ENCODE results near the gene ZFAND3.
"Not testable (repeated sequence)": the region's sequence is repeated elsewhere in the genome, so short reads cannot be mapped to it uniquely, and the experiment has no call there.

Gene ZFAND3

DNA sequence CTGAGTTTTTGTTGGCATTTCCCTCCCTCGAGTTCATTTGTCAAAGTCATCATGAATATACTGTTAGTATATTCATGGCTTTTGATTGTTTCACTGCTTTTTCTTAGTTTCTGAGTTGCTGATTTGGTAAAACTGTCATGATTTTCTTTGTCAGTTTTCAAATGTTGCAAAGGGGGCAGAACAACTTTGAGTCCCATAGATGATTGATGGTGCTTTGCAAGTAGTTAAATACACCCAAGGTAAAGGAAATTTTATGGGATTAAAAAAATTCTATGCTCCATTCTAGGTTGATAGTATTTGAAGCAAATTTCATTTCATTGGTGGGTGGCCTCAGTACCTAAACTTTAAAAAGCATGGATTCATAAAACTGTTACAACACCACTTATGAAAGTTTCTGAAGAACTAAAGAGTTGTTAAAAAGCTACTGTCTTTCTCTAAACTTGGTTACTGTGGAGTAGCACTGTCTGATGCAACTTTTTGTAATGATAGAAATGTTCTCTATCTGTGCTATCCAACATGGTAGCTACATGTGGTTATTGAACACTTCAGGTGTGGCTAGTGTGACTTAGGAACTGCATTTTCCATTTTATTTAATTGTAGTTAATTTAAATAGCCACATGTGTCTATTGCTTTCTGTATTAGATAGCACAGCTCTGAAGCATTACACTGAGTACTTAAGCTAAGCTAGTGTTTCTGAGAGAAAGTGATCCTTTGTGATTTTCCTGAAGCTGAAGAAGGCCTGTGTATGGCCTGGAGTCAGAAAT is 153.6 kb downstream of the ZFAND3 start:
- no peak for DNase-seq (ENCODE audit: low read depth in 2 of 2)

DNA sequence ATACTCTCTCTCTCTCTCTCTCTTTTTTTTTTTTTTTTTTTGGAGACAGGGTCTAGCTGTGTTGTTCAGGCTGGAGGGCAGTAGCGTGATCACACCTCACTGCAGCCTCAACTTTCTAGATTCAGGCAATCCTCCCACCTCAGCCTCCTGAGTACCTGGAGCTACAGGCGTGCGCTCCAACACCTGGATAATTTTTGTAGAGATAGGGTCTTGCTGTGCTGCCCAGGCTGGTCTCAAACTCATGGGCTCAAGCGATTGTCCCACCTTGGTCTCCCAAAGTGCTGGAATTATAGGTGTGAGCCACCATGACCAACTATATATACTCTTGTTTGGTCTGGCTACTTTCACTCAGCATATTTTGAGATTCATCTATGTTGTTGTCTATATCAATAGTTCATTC is 154.9 kb downstream of the ZFAND3 start:
- DNase-seq (ENCODE audit: low read depth in 2 of 2): no peak

DNA sequence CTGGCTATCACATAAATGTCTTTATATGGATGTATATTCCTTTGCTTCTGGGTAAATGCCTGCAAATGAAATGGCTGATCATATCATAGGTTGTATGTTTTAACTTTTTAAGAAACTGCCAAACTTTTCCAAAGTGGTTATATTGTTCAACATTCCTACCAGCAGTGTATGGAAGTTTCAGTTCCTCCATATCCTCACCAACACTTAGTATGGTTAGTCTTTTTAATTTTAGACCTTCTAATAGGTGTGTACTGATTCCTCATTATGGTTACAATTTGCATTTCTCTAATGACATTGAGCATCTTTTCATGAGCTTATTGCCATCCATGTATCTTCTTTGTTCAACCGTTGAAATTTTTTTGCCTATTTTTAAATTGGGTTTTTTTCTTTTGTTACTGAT is 155.4 kb downstream of the ZFAND3 start:
- DNase-seq (ENCODE audit: low read depth in 2 of 2): no peak

DNA sequence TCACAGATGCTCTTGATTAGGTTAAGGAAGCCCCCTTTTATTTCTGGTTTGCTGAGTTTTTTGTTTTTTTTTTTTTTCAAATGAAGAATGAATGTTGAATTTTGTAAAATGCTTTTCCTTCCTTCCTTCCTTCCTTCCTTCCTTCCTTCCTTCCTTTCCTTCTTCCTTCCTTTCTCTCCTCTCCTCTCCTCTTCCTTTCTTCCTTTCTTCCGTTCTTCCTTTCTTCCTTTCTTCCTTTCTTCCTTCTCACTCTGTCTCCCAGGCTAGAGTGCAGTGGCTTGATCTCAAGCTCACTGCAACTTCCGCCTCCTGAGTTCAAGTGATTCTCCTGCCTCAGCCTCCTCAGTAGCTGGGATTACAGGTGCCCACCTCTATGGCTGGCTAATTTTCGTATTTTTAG is 158.2 kb downstream of the ZFAND3 start:
- DNase-seq (ENCODE audit: low read depth in 2 of 2): no peak

DNA sequence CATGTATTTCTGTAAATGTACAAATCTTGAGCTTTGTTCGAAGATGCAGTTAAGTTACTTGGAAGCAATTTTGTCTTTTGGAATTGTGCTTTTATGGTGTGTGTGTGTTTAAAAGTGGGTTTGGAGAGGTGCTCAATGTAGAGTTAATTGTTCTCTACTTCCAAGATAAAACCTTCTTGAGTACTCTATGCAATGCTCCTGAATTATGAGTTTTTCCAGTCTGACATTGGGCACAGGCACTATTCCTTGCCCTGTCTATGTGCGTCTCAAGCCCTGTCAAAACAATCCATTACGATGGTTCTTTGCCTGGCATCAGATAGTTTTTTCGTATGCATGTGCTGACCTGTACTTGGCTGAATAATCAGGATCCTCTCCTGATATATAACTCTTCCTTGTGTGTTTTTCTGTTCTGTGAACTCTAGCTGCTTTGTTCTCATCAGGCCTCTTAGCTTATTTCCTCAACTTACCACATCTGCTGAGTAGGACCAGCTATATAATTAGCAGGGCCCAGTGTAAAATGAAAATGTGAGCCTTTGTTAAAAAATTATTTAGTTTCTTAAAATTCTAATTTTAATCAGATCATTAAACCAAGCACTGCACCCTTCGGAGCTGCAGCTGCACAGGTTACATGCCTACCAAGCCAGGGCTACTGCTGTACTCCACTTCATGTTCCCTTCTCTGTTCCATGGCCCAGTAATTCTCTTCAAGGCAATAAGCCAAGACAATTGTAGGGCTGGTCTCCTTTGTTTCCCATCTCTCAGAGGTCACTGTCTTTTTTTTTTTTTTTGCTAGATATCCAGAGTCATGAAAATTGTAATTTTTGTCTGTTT is 160.1 kb downstream of the ZFAND3 start:
- no peak for DNase-seq (ENCODE audit: low read depth in 2 of 2)

DNA sequence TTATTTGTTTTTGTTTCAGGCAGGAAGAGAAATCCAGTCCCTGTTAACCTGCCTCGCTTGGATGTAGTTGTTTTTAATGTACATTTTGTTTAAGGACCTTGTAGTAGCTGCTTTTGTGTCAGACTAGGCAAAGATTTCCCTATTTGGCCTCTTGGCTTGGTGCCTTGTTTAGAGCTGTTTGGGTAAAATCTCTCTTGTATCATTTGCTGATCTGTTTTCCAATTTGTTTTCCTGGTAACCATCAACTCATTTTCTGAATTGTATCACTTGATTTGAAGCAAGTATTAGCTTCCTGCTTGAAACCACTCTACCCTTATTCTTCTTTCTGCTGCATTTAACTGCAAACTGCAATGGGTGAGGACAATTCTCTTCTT is 160.7 kb downstream of the ZFAND3 start:
- no peak for DNase-seq (ENCODE audit: low read depth in 2 of 2)

DNA sequence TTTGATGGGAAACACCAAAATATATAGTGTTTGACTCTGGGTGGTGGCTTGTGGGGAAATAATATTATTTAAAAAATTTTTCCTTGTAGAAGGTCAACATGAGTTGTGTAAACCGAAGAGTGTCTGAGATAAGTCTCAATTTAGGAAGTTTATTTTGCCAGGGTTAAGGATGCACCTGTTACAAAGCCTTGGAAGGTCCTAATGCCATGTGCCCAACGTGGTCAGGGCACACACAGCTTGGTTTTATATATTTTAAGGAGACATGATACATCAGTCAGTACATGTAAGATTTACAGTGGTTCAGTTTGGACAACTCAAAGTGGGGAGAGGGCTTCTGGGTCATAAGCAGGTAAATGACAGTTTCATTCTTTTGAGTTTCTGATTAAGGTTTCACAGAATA is 162.1 kb downstream of the ZFAND3 start:
- DNase-seq (ENCODE audit: low read depth in 2 of 2): no peak

DNA sequence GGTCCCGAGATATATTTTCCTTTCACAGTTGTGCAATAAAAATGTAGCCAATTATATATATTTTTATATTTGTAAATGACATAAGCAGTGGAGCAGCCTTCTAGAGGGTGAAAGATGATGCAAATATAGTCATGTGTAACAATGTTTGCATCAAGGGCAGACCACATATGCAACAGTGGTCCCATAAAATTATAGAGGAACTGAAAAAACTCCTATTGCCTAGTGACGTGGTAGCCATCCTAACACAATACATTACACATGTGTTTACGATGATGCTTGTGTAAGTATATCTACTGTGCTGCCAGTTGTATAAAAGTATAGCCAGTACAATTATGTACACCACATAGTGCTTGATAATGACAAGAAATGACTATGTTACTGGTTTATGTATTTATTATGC is 162.8 kb downstream of the ZFAND3 start:
- DNase-seq (ENCODE audit: low read depth in 2 of 2): no peak

DNA sequence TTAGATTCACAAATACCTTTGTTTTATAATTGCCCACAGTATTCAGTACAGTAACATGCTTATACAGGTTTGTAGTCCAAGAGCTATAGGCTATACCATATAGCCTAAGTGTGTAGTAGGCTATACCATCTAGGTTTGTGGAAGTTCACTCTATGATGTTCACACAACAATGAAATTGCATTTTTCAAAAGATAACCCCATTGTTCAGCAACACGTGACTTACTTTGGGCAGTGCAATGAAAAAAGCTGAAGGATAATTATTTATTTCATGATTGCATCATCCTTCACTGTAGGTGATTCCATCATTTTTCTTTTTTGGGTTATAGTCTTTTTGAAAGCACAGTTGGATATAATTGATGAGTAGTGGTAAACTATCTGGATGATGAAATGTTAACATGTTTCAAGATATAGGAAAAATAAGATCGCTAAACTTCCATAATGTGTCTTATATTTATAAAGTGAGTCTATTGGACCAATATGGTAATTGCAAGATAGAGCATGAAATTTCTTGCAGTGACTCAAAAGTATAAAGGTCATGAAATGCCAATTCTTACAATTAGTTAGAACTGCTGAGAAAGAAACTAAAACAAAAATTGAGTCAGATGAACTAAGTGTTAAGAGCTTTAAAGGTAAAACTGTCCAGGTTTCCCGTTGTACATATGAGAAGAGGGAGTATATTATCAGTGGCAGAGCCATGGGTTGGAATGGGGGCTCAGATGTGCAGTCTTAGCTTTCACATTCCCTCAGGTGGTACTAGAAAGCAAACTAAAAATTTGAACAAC is 164.4 kb downstream of the ZFAND3 start:
- no peak for DNase-seq (ENCODE audit: low read depth in 2 of 2)

DNA sequence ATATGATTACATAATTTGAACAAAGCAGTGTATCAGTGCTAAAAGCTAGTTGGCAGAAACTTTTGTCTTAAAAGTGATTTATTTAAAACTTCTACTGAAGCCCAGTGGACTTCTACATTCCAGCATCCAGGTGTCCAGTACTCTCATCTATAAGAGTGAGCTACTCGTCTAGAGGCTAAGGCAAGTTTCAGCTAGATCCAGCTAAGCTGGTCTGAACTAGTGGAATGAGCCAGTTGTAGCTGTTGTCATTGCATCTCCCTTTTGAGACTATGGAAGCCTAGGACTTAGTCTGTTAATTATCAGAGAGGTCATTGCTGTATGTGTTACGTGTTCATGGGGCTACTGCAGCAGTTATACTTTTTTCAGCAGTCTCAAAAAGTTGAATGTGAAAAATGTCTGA is 165.1 kb downstream of the ZFAND3 start:
- DNase-seq (ENCODE audit: low read depth in 2 of 2): no peak

DNA sequence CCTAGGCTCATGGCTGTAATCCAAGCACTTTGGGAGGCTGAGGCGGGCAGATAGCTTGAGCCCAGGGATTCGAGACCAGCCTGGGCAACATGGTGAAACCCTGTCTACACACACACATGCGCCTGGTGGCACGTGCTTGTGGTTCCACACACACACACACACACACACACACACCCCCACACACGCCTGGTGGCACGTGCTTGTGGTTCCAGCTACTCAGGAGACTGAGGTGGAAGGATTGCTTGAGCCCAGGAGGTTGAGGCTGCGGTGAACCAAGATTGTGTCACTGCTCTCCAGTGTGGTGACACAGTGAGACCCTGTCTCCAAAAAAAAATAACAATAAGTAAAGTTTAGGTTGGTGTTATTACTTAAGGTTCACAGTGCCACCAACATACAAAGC is 165.8 kb downstream of the ZFAND3 start:
- DNase-seq (ENCODE audit: low read depth in 2 of 2): peak; percentile 3 to 18

DNA sequence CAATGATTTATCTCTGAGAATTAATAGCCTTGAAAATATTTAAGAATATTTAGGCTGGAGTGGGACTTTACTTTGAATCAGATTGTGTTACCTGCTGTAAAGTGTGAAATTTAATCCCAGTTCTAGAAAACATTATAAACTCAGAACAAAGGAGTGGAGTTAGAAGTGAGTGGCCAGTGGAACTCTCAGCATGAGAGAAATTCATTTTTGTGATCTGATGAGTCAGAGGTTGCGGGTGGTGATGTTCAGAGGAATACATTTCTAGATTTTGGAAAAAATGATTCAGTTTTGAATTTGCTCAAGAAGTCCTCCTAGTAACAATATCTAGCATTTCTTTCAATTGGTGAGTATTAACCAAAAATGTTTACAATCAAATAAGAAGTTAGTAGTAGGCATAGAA is 167.5 kb downstream of the ZFAND3 start:
- peak in 1 of 2 donors; percentile 6 for DNase-seq (ENCODE audit: low read depth in 2 of 2)

DNA sequence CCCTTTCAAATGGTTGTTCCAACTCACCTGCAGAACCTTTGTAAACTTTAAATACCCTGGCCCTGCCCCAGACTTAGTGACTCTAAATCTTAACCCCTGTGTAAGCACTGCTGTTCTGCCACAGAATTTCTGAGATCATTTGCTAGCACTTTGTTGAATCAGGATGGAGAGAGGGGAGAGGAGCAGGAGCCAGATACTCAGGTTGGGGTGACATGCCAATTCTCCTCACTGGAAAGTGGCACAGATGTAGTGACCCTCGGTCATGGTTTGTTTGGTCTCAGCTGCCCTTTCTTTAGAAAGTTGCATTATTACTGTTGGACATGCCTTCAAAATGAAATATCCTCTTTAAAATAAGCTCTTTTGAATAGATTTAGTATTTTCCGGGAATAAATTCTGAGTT is 168.0 kb downstream of the ZFAND3 start:
- no peak for DNase-seq (ENCODE audit: low read depth in 2 of 2)

DNA sequence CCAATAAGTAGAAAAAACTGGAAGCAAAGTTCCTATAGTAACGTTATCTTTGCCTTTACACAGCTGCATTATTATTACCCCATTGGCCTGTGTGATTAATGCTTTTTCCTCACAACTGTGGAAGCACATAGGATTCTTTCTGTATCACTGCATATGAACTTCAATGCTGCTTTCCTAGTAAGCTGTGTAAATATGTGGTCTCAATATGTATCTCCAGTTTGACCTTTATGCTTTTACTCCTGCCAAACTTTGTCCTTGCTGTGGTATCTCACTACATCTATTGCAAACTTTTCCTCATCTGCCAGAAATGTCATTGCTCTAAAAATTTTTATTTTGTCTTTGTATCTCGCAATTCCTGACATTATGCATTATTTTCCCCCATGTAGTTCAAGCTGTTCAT is 168.6 kb downstream of the ZFAND3 start:
- no peak for DNase-seq (ENCODE audit: low read depth in 2 of 2)

DNA sequence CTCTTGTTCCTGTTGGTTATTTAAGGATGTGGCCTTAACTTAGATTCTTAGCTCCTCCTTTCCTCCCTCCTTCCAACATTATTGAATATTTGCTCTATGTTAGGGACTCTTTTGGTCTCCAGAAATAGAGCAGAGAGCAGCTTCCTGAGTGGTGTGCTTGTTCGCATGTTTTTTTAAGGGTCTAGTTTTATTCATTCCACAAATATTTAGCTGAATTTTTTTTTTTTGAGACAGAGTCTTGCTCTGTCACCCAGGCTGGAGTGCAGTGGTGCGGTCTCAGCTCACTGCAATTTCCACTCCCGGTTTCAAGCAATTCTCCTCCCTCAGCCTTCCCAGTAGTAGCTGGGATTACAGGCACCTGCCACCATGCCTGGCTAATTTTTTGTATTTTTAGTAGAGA is 169.2 kb downstream of the ZFAND3 start:
- DNase-seq (ENCODE audit: low read depth in 2 of 2): no peak

DNA sequence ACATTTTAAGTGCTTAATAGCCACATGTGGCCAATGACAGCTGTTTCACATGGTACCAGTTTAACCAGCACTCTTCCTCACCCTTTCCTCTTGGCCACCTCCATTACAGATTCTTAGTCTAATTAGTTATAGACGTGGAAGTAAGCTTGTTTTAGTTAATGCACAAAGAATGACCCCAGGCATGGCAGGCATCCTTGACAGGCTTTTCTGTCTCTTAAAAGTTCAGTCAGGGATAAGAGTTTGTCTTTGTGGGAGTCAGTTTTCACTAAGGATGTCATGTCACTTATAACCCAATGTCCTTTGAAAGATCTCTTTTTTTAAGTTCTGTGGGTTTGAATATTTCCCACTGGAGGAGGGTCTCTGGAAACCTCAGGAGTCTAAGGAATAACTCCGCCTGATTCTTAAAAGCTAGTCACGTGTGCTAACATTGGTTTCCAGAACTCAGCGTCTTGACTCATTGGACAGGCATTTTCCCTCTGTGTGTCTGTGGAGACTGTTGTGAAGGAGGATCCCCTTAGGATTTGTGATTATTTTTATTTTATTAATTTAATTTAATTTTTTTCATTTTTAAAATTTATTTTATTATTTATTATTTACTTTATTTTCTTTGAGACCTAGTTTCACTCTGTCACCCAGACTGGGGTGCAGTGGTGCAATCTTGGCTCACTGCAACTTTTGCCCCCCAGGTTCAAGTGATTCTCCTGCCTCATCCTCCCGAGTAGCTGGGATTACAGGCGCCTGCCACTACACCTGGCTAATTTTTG is 171.4 kb downstream of the ZFAND3 start:
- DNase-seq (ENCODE audit: low read depth in 2 of 2): no peak

DNA sequence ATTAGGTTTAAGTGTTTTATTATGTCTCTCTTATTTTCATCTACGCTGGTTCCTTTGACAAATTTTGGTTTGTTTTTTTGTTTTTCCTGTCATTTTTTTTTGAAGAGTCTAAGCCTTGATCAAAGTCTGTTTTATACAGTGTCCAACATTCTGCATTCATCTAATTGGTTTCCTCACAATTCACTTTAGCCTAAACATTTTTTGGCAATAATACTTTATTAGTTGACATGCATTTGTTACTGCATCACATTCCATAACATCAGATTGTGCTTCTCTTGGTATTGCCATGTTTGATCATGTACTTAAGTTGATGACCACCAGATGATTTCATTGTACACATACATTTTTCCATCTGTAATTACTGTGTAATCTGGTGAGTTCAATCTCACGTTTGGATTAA is 173.2 kb downstream of the ZFAND3 start:
- no peak for DNase-seq (ENCODE audit: low read depth in 2 of 2)

DNA sequence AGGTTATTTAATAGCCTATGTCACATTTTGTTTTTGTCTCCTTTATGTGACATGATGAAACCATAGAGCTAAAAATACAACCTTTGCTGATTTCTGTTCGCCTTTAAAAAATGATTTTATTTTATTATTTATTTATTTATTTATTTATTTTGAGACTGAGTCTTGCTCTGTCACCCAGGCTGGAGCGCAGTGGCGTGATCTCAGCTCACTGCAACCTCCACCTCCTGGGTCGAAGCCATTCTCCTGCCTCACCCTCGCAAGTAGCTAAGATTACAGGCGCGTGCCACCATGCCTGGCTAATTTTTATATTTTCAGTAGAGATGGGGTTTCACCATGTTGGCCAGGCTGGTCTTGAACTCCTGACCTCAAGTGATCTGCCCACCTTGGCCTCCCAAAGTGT is 173.7 kb downstream of the ZFAND3 start:
- not testable (repeated sequence) for DNase-seq (ENCODE audit: low read depth in 2 of 2)

DNA sequence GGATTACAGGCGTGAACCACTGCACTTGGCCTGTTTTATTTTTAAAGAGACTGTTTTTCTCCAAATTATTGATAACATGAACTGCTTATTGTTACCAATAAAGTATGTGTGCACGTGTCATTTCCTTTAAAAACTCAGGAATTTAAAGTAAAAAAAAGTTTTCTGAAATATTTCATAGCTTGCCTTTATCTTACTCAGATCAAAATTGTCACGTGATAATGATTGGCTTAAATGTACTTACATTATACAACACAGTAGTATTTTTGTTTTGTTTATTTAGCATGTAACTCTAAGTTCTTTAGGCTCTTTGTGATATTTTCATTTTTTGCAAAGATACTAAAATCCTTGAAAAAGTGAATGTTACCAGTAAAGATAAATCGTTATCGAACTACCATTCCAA is 174.1 kb downstream of the ZFAND3 start:
- DNase-seq (ENCODE audit: low read depth in 2 of 2): no peak

DNA sequence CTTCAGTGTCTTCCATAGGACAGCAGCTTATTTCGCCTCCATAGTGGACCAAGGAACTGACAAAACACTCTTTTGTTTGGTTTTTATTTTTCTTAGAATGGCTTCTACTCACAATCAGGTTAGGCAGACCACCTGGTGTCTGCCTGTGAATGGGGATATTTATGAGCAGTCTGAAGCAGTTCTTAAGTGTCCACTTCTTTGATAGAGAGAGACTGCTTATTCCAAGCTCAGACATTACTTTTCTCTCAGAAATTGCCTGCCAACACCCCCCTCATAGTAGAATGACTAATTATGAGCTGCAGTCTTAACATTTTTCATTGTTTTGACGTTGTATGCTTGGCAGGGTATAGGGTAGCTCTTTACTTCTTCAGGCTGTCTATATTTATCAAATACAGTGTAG is 174.7 kb downstream of the ZFAND3 start:
- DNase-seq (ENCODE audit: low read depth in 2 of 2): no peak

DNA sequence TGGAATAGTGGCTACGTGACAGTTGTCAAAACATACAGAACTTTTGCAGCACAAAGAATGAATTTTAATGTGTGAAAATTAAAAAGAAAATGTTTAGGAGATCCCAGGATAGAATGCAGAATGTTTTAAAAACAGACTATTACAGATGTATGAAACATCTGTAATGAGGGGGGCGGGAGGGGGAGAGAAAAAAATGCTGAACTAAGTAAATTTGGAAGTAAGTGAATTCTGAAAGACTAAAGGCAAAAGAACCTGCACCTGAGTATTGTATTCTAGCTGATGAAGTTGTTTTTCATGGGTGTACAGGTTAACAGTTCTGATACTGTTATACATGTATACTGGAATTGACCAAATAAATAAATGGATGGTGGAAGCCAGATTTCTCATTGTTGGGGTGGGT is 178.8 kb downstream of the ZFAND3 start:
- no peak for DNase-seq (ENCODE audit: low read depth in 2 of 2)

DNA sequence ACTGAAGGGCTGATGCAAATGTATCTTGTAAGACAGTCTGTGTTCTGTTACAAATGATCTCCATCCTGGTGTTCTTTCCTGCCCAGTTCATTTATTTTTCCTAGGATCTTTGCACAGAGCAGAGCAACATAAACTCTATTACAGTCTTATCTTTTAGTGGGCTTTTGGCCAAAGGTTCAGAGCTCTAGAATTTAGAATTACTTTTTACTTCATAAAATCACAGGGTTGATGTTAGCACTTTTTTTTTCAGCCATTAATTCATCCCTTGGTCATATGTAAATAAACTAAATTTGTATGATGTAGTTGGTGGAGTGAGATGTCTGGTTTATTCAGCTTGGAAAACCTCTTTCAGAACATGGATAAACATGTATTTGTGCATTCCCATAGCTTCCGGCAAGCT is 181.9 kb downstream of the ZFAND3 start:
- DNase-seq (ENCODE audit: low read depth in 2 of 2): no peak

Data from stimulated activated CD4-positive, alpha-beta T cell treated with anti-CD3 and anti-CD28 coated beads, Interleukin-1b, Interleukin-23, amount 100 ng/mL, for 4 hours (primary cell).